CD4-positive, alpha-beta memory T cell (primary cell): ENCODE measurements around the gene FCMR. TPM values are rescaled to one million over a fixed set of nuclear protein-coding genes. Genes with fewer than 3 reads are reported as not detected.

Experiments
- CTCF ChIA-PET: fragments of 350-600 bp; sonication (Branson Sonifier 250); formaldehyde crosslinking; loops from one replicate; lab custom pipeline; 2021; ENCODE audit warnings: inconsistent platforms; ENCODE audit not compliant: partially characterized antibody; lab: Charles Lee
- POLR2A ChIA-PET: fragments of 350-600 bp; sonication (Branson Sonifier 250); formaldehyde crosslinking; loops from one replicate; lab custom pipeline; 2021; ENCODE audit not compliant: partially characterized antibody; lab: Charles Lee
- DNase-seq, 5 donors: peaks; one replicate each; pipeline versions ENCODE4 v3.0.0 to v3.0.0-alpha.2; 2020 to 2022; ENCODE audit warnings: mixed read lengths in 1 of 5
- H3K27ac ChIP-seq: one replicate; pipeline ENCODE4 v1.7.0; 2013; ENCODE audit warnings: low read depth, low read length
- H3K27me3 ChIP-seq: 2 replicates; pipeline ENCODE4 v1.7.0; 2013; ENCODE audit warnings: mild to moderate bottlenecking, low read length, moderate library complexity; ENCODE audit not compliant: insufficient read depth
- H3K36me3 ChIP-seq: 2 replicates; pipeline ENCODE4 v1.7.0; 2013; ENCODE audit warnings: mild to moderate bottlenecking, low read length, moderate library complexity; ENCODE audit not compliant: insufficient read depth
- H3K4me1 ChIP-seq: 2 replicates; pipeline ENCODE4 v1.7.0; 2013; ENCODE audit warnings: mild to moderate bottlenecking, low read length, moderate library complexity; ENCODE audit not compliant: insufficient read depth
- H3K4me3 ChIP-seq, 2 donors: one replicate each; pipeline ENCODE4 v1.7.0; 2013; ENCODE audit warnings: low read length in 2 of 2, mild to moderate bottlenecking in 1 of 2
- H3K9me3 ChIP-seq, 2 donors: one replicate each; pipeline ENCODE4 v1.7.0; 2013; ENCODE audit warnings: low read length in 2 of 2, control low read depth in 1 of 2; ENCODE audit not compliant: control insufficient read depth in 1 of 2
- H3K27ac Mint-ChIP-seq, 7 donors: one replicate each; pipeline ENCODE4 v1.8.0; 2020 to 2021; ENCODE audit warnings: mixed read lengths in 7 of 7, mild to moderate bottlenecking in 6 of 7, inconsistent platforms in 3 of 7, moderate library complexity in 3 of 7
- H3K27me3 Mint-ChIP-seq, 2 donors: one replicate each; pipeline ENCODE4 v1.8.0; 2020 to 2021; ENCODE audit warnings: mixed read lengths in 2 of 2
- H3K36me3 Mint-ChIP-seq, 2 donors: one replicate each; pipeline ENCODE4 v1.8.0; 2020 to 2021; ENCODE audit warnings: mixed read lengths in 2 of 2, inconsistent platforms in 1 of 2, mild to moderate bottlenecking in 1 of 2
- H3K4me1 Mint-ChIP-seq, 4 donors: one replicate each; pipeline ENCODE4 v1.8.0; 2020 to 2021; ENCODE audit warnings: mixed read lengths in 4 of 4, mild to moderate bottlenecking in 1 of 4
- H3K4me3 Mint-ChIP-seq, 8 donors: one replicate each; pipeline ENCODE4 v1.8.0; 2020 to 2021; ENCODE audit warnings: mixed read lengths in 8 of 8, mild to moderate bottlenecking in 7 of 8, moderate library complexity in 6 of 8, inconsistent platforms in 3 of 8
- H3K9me3 Mint-ChIP-seq, 8 donors: one replicate each; pipeline ENCODE4 v1.8.0; 2020 to 2021; ENCODE audit warnings: mixed read lengths in 8 of 8, mild to moderate bottlenecking in 5 of 8, inconsistent platforms in 3 of 8, moderate library complexity in 1 of 8
- intact Hi-C: fragments of 100-400 bp; cut with micrococcal nuclease; formaldehyde crosslinking; loops from one replicate; pipeline ENCODE4 v1.15.1; 2023
- polyA plus RNA-seq, 2 donors: library from polyadenylated mRNA; unstranded; fragments of 300-500 nt; fragmentation: Illumina TruSeq; gene quantifications; one replicate each; pipeline ENCODE4 v1.2.3, GENCODE V29; 2021
- total RNA-seq, 2 experiments: library from RNA; stranded (reverse); gene quantifications; one replicate each; pipeline ENCODE4 v1.2.3, GENCODE V29; 2021

Gene FCMR
- total and polyA plus RNA-seq, 4 experiments from 2014 or later, result 493 to 588 (median 556) TPM

DNA sequence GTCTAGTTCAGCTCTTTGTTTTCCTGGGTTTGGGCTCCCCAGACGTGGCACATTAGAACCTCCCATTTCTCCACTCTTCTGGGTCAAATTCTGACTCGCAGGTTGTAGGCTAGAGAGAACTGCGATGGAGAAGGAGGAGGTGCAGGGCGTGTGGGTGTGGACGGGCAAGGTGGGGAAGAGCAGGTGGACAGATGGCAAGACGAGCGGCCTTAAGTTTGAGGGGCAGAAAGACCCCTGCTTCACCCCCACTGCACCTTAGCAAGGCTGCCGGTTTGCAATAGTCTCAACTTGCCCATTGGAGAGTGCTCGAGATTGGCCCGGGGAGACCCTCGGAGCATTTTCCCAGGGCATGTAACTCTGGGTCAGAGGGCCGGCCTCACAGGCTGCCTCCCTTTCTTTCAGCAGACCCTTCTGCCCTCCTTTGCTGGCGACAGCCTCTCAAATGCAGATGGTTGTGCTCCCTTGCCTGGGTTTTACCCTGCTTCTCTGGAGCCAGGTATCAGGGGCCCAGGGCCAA, 22.8 kb downstream of the FCMR start:
- H3K9me3 ChIP-seq, result no peaks in the 10 kb centered on the region
- Mint-ChIP-seq H3K4me1 (peaks cover 7 to 33% (median 15%) of the 10 kb centered on the region in 4 donors), H3K27me3 (peaks cover 0 to 3% of the 10 kb centered on the region in 2 donors), H3K36me3 (peaks cover 24 to 28% of the 10 kb centered on the region in 2 donors), H3K9me3 (peaks cover 0 to 5% (median 0%) of the 10 kb centered on the region in 8 donors), H3K27ac (peak overlapping the region in 1 of 7 donors; percentile 73), H3K4me3 (no peak overlapping the region)
- no peaks in the 10 kb centered on the region for H3K4me1 ChIP-seq
- peaks cover 11% of the 10 kb centered on the region for H3K36me3 ChIP-seq
- H3K27me3 ChIP-seq, result no peaks in the 10 kb centered on the region
- H3K27ac ChIP-seq, result no peak overlapping the region
- no peak for DNase-seq
- intact Hi-C loops, result no loop called here
- POLR2A ChIA-PET, result interaction anchor here (1.0 to 11.6 kb wide), 12 partner anchors 10 to 165 kb away, joined by 3 to 211 read pairs (median 6); partner anchors contain the start of gene FCMR
- no peak overlapping the region for H3K4me3 ChIP-seq
- CTCF ChIA-PET, result interaction anchor here (1.2 to 5.2 kb wide), 3 partner anchors 9 to 35 kb away, joined by 4 to 30 read pairs (median 4); no protein-coding TSS in a partner anchor

DNA sequence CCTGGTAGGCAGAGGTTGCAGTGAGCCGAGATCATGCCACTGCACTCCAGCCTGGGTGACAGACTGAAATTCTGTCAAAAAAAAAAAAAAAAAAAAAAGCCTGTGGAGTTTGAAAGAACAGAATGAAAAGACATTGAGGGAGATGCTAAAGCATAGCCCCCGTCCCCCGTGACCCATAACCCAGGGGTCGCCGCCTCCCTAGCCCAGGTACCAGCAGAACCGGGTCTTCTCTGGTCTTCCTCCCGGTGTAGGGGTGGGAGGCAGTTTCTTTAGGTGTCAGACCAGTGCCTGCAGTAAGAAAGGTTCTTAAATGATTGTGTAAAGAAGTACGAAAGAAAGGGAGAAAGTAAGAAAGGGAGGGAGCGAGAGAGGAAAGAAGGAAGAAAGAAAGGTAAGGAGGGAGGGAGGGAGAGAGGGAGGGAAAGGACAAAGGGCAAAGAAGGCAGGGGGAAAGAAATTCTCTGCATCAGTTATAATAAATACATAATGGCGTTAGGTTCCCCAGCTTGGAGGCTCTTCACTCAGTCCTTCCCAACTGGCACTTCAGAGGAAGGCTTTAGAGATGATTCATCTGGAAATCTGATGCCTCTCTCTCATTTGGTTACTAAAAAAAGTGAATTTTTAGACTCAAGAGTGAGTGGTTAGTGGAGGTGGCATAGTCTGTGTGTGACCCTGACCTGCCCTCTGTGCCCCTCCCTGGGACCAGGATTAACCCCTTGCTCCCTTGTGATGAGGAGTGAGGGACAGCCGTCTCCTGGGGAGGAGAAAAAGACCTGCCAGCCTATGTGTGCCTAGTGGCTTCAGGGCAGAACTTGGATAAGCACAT, 23.4 kb downstream of the FCMR start:
- no peak overlapping the region for H3K27ac ChIP-seq
- H3K9me3 Mint-ChIP-seq, result peaks cover 0 to 5% (median 0%) of the 10 kb centered on the region in 8 donors
- H3K27ac Mint-ChIP-seq, result no peak overlapping the region
- H3K4me3 ChIP-seq, result no peak overlapping the region
- DNase-seq, result no peak
- CTCF ChIA-PET, result interaction anchor here (2.0 kb wide), 1 partner anchor 35 kb away, joined by 7 read pairs; no protein-coding TSS in a partner anchor
- peaks cover 4 to 27% (median 12%) of the 10 kb centered on the region in 4 donors for H3K4me1 Mint-ChIP-seq
- POLR2A ChIA-PET, result interaction anchor here (1.0 to 4.5 kb wide), 4 partner anchors 9 to 24 kb away, joined by 3 to 48 read pairs (median 4); partner anchors contain the start of gene FCMR
- peaks cover 5% of the 10 kb centered on the region for H3K36me3 ChIP-seq
- no peaks in the 10 kb centered on the region for H3K9me3 ChIP-seq
- H3K36me3 Mint-ChIP-seq, result peaks cover 17 to 26% of the 10 kb centered on the region in 2 donors
- H3K4me1 ChIP-seq, result no peaks in the 10 kb centered on the region
- H3K27me3 Mint-ChIP-seq, result peaks cover 0 to 3% of the 10 kb centered on the region in 2 donors
- no peaks in the 10 kb centered on the region for H3K27me3 ChIP-seq
- H3K4me3 Mint-ChIP-seq, result no peak overlapping the region
- intact Hi-C loops, result no loop called here

DNA sequence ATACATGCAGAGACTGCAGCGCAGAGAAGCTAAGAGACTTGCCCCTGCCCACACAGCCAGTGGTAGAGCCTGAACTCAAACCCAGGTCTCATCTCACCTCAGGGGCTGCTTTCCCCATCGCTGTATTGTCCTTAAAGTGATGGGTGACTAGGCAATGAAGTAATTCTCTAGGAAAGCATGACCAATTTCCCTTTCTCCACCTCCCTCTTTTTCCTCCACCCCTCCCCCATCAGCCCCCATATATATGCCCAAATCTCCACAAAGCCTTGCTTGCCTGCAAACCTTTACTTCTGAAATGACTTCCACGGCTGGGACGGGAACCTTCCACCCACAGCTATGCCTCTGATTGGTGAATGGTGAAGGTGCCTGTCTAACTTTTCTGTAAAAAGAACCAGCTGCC, 24.6 kb downstream of the FCMR start, which contains the start of gene IL24:
Gene IL24 (plus strand): TSS at position 269 of the 400 bp plus-strand sequence. CDS start 390 bp downstream, outside the sequence.
- Mint-ChIP-seq H3K4me3 (no peak within 1 kb of the TSS), H3K27ac (peak within 1 kb of the TSS in 3 of 7 donors; percentile 5 to 48 (median 19)), H3K4me1 (peaks cover 2 to 27% (median 10%) of the 10 kb centered on the region in 4 donors), H3K9me3 (peaks cover 0 to 2% (median 0%) of the 10 kb centered on the region in 8 donors), H3K36me3 (peaks cover 8 to 15% of the 10 kb centered on the region in 2 donors), H3K27me3 (peaks cover 0 to 3% of the 10 kb centered on the region in 2 donors)
- no peak for DNase-seq
- intact Hi-C loops, result no loop called here
- no peaks in the 10 kb centered on the region for H3K4me1 ChIP-seq
- no peak within 1 kb of the TSS for H3K4me3 ChIP-seq
- no peaks in the 10 kb centered on the region for H3K9me3 ChIP-seq
- no peak within 1 kb of the TSS for H3K27ac ChIP-seq
- no peaks in the 10 kb centered on the region for H3K27me3 ChIP-seq
- CTCF ChIA-PET, result interaction anchor here (0.6 to 3.2 kb wide), 3 partner anchors 15 to 37 kb away, joined by 3 to 21 read pairs (median 7); no protein-coding TSS in a partner anchor
- POLR2A ChIA-PET, result interaction anchor here (0.9 to 4.5 kb wide), 5 partner anchors 10 to 16 kb away, joined by 3 to 48 read pairs (median 4); no protein-coding TSS in a partner anchor
- no peaks in the 10 kb centered on the region for H3K36me3 ChIP-seq

DNA sequence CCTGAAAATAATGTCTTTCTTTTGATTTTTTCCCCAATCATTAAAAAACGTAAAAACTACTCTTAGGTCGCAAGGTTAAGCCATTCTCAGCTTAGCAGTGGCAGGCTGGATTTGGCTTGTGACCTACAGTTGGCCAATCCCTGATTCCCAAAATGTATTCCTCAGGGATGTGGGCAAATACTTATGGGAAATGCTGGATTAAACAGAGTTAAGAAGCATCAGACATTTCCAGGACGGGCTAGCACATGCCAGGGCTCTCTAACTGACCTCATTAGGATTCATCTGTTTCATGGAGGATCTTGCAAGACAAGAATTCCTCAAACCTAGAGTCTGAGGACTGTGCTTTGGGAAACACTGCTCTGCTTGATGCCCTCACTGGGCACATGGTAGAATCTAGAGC, 25.5 kb downstream of the FCMR start:
- H3K4me3 ChIP-seq, result no peak overlapping the region
- ChIA-PET POLR2A (interaction anchor here (0.9 to 4.5 kb wide), 6 partner anchors 11 to 28 kb away, joined by 3 to 48 read pairs (median 4); no protein-coding TSS in a partner anchor), CTCF (interaction anchor here (1.0 to 3.2 kb wide), 4 partner anchors 12 to 37 kb away, joined by 3 to 21 read pairs (median 10); no protein-coding TSS in a partner anchor)
- no peaks in the 10 kb centered on the region for H3K9me3 ChIP-seq
- no peaks in the 10 kb centered on the region for H3K27me3 ChIP-seq
- no peak for DNase-seq
- no peak overlapping the region for H3K27ac ChIP-seq
- H3K27ac Mint-ChIP-seq, result no peak overlapping the region
- H3K4me1 ChIP-seq, result peaks cover 4% of the 10 kb centered on the region
- peaks cover 0 to 3% of the 10 kb centered on the region in 2 donors for H3K27me3 Mint-ChIP-seq
- H3K4me3 Mint-ChIP-seq, result no peak overlapping the region
- intact Hi-C loops, result no loop called here
- peaks cover 0 to 2% (median 0%) of the 10 kb centered on the region in 8 donors for H3K9me3 Mint-ChIP-seq
- peaks cover 3 to 30% (median 15%) of the 10 kb centered on the region in 4 donors for H3K4me1 Mint-ChIP-seq
- H3K36me3 Mint-ChIP-seq, result peaks cover 2 to 10% of the 10 kb centered on the region in 2 donors
- no peaks in the 10 kb centered on the region for H3K36me3 ChIP-seq

DNA sequence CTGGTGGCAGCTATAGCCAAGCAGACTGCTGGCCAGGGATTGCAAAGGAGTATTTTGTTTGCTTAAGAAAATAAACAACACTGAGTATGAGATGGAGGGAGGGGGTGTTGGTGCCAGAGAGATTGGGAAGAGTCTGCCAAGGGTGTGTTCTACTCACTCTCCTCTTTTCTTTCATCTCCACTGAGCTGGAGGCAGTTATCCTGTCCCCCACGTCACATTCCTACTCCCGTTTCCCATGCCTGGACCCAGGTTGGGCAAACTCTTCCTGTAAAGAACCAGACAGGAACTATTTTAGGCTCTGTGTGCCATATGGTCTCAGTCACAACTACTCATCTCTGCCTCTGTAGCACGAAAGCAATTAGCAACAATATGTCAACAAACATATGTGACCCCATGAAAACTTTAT, 25.9 kb downstream of the FCMR start:
- peak overlapping the region in 1 of 7 donors; percentile 55 for H3K27ac Mint-ChIP-seq
- H3K36me3 Mint-ChIP-seq, result peaks cover 0 to 10% of the 10 kb centered on the region in 2 donors
- intact Hi-C loops, result no loop called here
- Histone ChIP-seq H3K9me3 (no peaks in the 10 kb centered on the region), H3K4me3 (no peak overlapping the region), H3K27me3 (no peaks in the 10 kb centered on the region), H3K4me1 (peaks cover 9% of the 10 kb centered on the region), H3K27ac (no peak overlapping the region), H3K36me3 (no peaks in the 10 kb centered on the region)
- no peak for DNase-seq
- peaks cover 5 to 30% (median 17%) of the 10 kb centered on the region in 4 donors for H3K4me1 Mint-ChIP-seq
- ChIA-PET POLR2A (interaction anchor here (0.9 to 4.5 kb wide), 6 partner anchors 12 to 29 kb away, joined by 3 to 48 read pairs (median 4); partner anchors contain the start of gene FCMR), CTCF (interaction anchor here (0.7 to 3.2 kb wide), 9 partner anchors 10 to 161 kb away, joined by 3 to 21 read pairs (median 4); partner anchors contain the start of gene IL20)
- H3K27me3 Mint-ChIP-seq, result peaks cover 0 to 3% of the 10 kb centered on the region in 2 donors
- peaks cover 0 to 2% (median 0%) of the 10 kb centered on the region in 8 donors for H3K9me3 Mint-ChIP-seq
- H3K4me3 Mint-ChIP-seq, result no peak overlapping the region

DNA sequence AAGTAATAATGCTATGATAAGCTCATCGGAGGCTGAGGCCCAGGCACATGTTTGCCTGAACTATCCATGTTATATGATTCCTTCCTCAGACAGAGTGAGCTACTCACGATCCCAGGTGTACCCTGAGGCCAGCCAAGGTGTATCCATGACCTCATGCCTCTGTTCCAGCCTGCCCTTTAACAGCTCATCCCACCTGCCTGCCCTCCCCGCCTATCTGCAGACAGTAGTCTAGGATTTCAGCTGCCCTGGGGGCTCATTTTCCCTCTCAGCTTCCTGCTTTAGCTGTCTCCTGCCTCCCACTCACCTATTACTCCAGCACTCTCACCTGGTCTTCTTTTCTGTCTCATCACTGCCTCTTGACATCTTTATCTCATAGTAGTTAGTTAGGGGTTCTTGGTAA, 26.4 kb downstream of the FCMR start:
- ChIA-PET CTCF (interaction anchor here (0.7 to 3.2 kb wide), 8 partner anchors 10 to 161 kb away, joined by 3 to 21 read pairs (median 4); partner anchors contain the start of gene IL20), POLR2A (interaction anchor here (0.8 to 4.5 kb wide), 6 partner anchors 11 to 30 kb away, joined by 3 to 48 read pairs (median 4); partner anchors contain the start of gene FCMR)
- Histone ChIP-seq H3K27ac (no peak overlapping the region), H3K36me3 (no peaks in the 10 kb centered on the region), H3K27me3 (no peaks in the 10 kb centered on the region), H3K4me1 (peaks cover 14% of the 10 kb centered on the region), H3K9me3 (no peaks in the 10 kb centered on the region), H3K4me3 (no peak overlapping the region)
- intact Hi-C loops, result no loop called here
- Mint-ChIP-seq H3K27me3 (peaks cover 0 to 3% of the 10 kb centered on the region in 2 donors), H3K27ac (peak overlapping the region in 4 of 7 donors; percentile 4 to 73 (median 36)), H3K36me3 (peaks cover 0 to 10% of the 10 kb centered on the region in 2 donors), H3K9me3 (peaks cover 0 to 2% (median 0%) of the 10 kb centered on the region in 8 donors), H3K4me1 (peaks cover 9 to 30% (median 17%) of the 10 kb centered on the region in 4 donors), H3K4me3 (no peak overlapping the region)
- DNase-seq, result no peak
